Loucy (cell line): ENCODE measurements around the gene ITGB3.

ENCODE experiments used
- H2AFZ ChIP-seq: fragments of 200-600 bp; sonication (generic); 2 replicates; pipeline ENCODE4 v1.6.0; 2016; ENCODE audit warnings: antibody characterized with exemption, mild to moderate bottlenecking, low read length, moderate library complexity
- H3F3A ChIP-seq: fragments of 200-600 bp; 2 replicates; pipeline ENCODE4 v1.6.0; 2016; ENCODE audit warnings: antibody characterized with exemption, low read depth, mild to moderate bottlenecking
- H3K27me3 ChIP-seq: fragments of 200-600 bp; sonication (generic); 2 replicates; pipeline ENCODE4 v1.6.1; 2014; ENCODE audit warnings: low read length, mild to moderate bottlenecking; ENCODE audit not compliant: insufficient read depth, poor library complexity, severe bottlenecking
- H3K36me3 ChIP-seq: fragments of 200-600 bp; sonication (generic); 2 replicates; pipeline ENCODE4 v1.6.1; 2016; ENCODE audit warnings: low read length; ENCODE audit not compliant: insufficient read depth
- H3K4me1 ChIP-seq: fragments of 200-600 bp; sonication (generic); 2 replicates; pipeline ENCODE4 v1.5.1; 2014; ENCODE audit warnings: low read length, mild to moderate bottlenecking; ENCODE audit not compliant: insufficient read depth, poor library complexity, severe bottlenecking
- H3K4me2 ChIP-seq: fragments of 200-600 bp; sonication (generic); 2 replicates; pipeline ENCODE4 v1.6.0; 2014; ENCODE audit warnings: antibody characterized with exemption, low read length, low read depth, mild to moderate bottlenecking; ENCODE audit not compliant: poor library complexity, severe bottlenecking
- H3K4me3 ChIP-seq: fragments of 200-600 bp; sonication (generic); 2 replicates; pipeline ENCODE4 v1.5.1; 2014; ENCODE audit warnings: low read length, mild to moderate bottlenecking, mixed read lengths; ENCODE audit not compliant: poor library complexity, severe bottlenecking
- H3K79me2 ChIP-seq: fragments of 200-600 bp; sonication (generic); 2 replicates; pipeline ENCODE4 v1.6.1; 2014; ENCODE audit warnings: low read length; ENCODE audit not compliant: insufficient read depth
- H3K9ac ChIP-seq: fragments of 200-600 bp; sonication (generic); 2 replicates; pipeline ENCODE4 v1.6.0; 2014; ENCODE audit warnings: mild to moderate bottlenecking, low read depth, low read length, moderate library complexity; ENCODE audit not compliant: poor library complexity, severe bottlenecking
- H3K9me2 ChIP-seq: fragments of 200-600 bp; sonication (generic); replicated peaks from 2 replicates; pipeline ENCODE4 v1.6.1; 2016; ENCODE audit warnings: low read depth, low read length, mixed read lengths
- H3K9me3 ChIP-seq: fragments of 200-600 bp; sonication (generic); 2 replicates; pipeline ENCODE4 v1.6.1; 2014; ENCODE audit warnings: mild to moderate bottlenecking, antibody characterized with exemption, low read length, low read depth; ENCODE audit not compliant: insufficient read depth
- H4K20me1 ChIP-seq: fragments of 200-600 bp; sonication (generic); 2 replicates; pipeline ENCODE4 v1.6.0; 2014; ENCODE audit warnings: antibody characterized with exemption, low read length, mild to moderate bottlenecking; ENCODE audit not compliant: insufficient read depth, poor library complexity, severe bottlenecking
- CTCF ChIP-seq: fragments of 200-600 bp; sonication (generic); conservative IDR thresholded peaks from 2 replicates; pipeline ENCODE4 v1.5.1; 2014; ENCODE audit warnings: mild to moderate bottlenecking, antibody characterized with exemption, low read length
- EZH2phosphoT487 ChIP-seq: fragments of 200-600 bp; IDR thresholded peaks from 2 replicates; pipeline ENCODE4 v1.6.1; 2018; ENCODE audit warnings: antibody characterized with exemption, mild to moderate bottlenecking, moderate library complexity, borderline replicate concordance

ITGB3 gene

GRCh38 chr17:47299239-47299910 lies 45.7 kb downstream of the ITGB3 start:
- Histone ChIP-seq H2AFZ (no peak overlapping the region), H3K4me1 (no peaks in the 10 kb centered on the region), H3K9me2 (no peaks in the 10 kb centered on the region), H3K4me2 (no peak overlapping the region), H3K27me3 (no peaks in the 10 kb centered on the region), H3F3A (no peaks in the 10 kb centered on the region), H4K20me1 (no peaks in the 10 kb centered on the region), H3K4me3 (no peak overlapping the region), H3K79me2 (no peaks in the 10 kb centered on the region), H3K9me3 (no peaks in the 10 kb centered on the region), H3K36me3 (no peaks in the 10 kb centered on the region), H3K9ac (no peak overlapping the region)
- no peak for TF ChIP-seq CTCF
- no peak for TF ChIP-seq EZH2phosphoT487

- Histone ChIP-seq H3K9me3 (no peaks in the 10 kb centered on the region), H3K4me1 (peaks cover 9% of the 10 kb centered on the region), H4K20me1 (no peaks in the 10 kb centered on the region), H2AFZ (no peak overlapping the region), H3K27me3 (no peaks in the 10 kb centered on the region), H3K9ac (no peak overlapping the region), H3K4me2 (no peak overlapping the region), H3K79me2 (no peaks in the 10 kb centered on the region), H3F3A (no peaks in the 10 kb centered on the region), H3K9me2 (no peaks in the 10 kb centered on the region), H3K36me3 (no peaks in the 10 kb centered on the region), H3K4me3 (no peak overlapping the region)
- TF ChIP-seq CTCF (no peak), EZH2phosphoT487 (no peak)
These were observed 47.1 kb downstream of the ITGB3 start for GRCh38 chr17:47300718-47301117.

- no peak overlapping the region for H3K9ac ChIP-seq
- no peak overlapping the region for H3K4me2 ChIP-seq
- H3K9me2 ChIP-seq = no peaks in the 10 kb centered on the region
- H3K79me2 ChIP-seq = no peaks in the 10 kb centered on the region
- no peaks in the 10 kb centered on the region for H3K27me3 ChIP-seq
- no peak for TF ChIP-seq CTCF
- no peak for TF ChIP-seq EZH2phosphoT487
- no peak overlapping the region for H2AFZ ChIP-seq
- H3F3A ChIP-seq = no peaks in the 10 kb centered on the region
- no peaks in the 10 kb centered on the region for H3K36me3 ChIP-seq
- H3K4me3 ChIP-seq = no peak overlapping the region
- H3K9me3 ChIP-seq = no peaks in the 10 kb centered on the region
- peaks cover 9% of the 10 kb centered on the region for H3K4me1 ChIP-seq
- H4K20me1 ChIP-seq = no peaks in the 10 kb centered on the region
These were observed 47.5 kb downstream of the ITGB3 start for GRCh38 chr17:47301161-47301560.
